ENCODE data around the gene PRPS1. TPM values are rescaled to one million over a fixed set of nuclear protein-coding genes. Genes with fewer than 3 reads are reported as not detected.
"Not testable (repeated sequence)": the region's sequence is repeated elsewhere in the genome, so short reads cannot be mapped to it uniquely, and the experiment has no call there.

The PRPS1 gene
- total and polyA plus RNA-seq, 2 donors (not counting 1 experiment from before 2014, with no cell fraction given): 17.0 to 104 TPM

DNA sequence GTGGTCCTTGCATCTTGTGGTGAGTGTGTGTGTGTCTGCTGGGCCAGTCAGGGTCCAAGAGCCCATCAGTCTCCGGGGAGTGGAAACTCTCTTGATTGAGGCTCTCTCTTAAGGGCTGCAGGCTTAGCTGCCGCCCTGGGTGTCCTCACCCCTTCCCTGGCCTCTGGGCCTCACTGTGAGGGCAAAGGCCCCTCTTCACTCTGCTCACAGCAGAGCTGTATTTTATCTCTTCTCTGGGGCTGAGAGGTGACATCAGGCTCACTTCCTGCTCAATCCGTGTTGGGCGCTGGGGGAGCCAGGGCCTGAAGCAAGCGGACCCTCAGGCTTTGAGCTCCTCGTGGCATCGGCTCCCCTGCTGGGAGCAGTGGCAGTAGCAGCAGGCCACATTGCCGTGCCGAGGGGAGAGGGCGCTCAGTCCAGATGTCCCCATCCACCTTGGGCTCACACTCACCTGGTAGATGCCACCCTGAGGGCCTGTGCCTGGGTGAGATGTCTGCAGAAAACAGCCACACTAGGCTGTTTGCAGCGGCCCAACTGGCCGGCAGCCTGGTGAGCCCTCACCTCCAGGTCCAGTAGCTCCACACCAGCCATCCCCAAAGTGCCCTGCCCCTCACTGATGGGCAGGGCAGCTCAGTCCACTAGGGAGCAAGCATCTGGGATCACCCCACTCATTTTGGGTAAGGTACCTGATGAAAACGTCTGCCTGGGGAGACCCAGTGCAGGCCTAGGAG, 24.7 kb upstream of the PRPS1 start:
- H2AFZ ChIP-seq (ENCODE audit: low read length): no peak overlapping the region
- H3K36me3 ChIP-seq (ENCODE audit: control insufficient read depth, insufficient read depth, low read length): no peaks in the 10 kb centered on the region
- no peak overlapping the region for H3K4me2 ChIP-seq (ENCODE audit: extremely low read depth, insufficient read depth, low read length)
- H3K9me3 ChIP-seq (ENCODE audit: control insufficient read depth, insufficient read depth, low read depth, low read length): no peaks in the 10 kb centered on the region
- H3K4me1 ChIP-seq (ENCODE audit: control insufficient read depth, extremely low read depth, insufficient read depth, low read length): no peaks in the 10 kb centered on the region
- no peaks in the 10 kb centered on the region for H3K79me2 ChIP-seq (ENCODE audit: control insufficient read depth, insufficient read depth, low read length)
- DNase-seq (ENCODE audit: low read depth in 2 of 2): no peak
- H4K20me1 ChIP-seq (ENCODE audit: control insufficient read depth, extremely low read depth, insufficient read depth, low read length): no peaks in the 10 kb centered on the region
- no peak overlapping the region for H3K27ac ChIP-seq (ENCODE audit: insufficient read depth, low read length)
- H3K27me3 ChIP-seq (ENCODE audit: control insufficient read depth, insufficient read depth, low read length): no peaks in the 10 kb centered on the region
- H3K4me3 ChIP-seq (replicated peaks in 1 of 4; ENCODE audit: control extremely low read depth in 1 of 4, insufficient read depth in 1 of 4, low read depth in 3 of 4, low read length in 4 of 4): no peak overlapping the region
- H3K9ac ChIP-seq (ENCODE audit: insufficient read depth, low read length): no peak overlapping the region
- TF ChIP-seq EZH2 (IDR thresholded peaks at IDR 0.05; ENCODE audit: low read length, missing control alignments): no peak
- TF ChIP-seq, protein P1, sequence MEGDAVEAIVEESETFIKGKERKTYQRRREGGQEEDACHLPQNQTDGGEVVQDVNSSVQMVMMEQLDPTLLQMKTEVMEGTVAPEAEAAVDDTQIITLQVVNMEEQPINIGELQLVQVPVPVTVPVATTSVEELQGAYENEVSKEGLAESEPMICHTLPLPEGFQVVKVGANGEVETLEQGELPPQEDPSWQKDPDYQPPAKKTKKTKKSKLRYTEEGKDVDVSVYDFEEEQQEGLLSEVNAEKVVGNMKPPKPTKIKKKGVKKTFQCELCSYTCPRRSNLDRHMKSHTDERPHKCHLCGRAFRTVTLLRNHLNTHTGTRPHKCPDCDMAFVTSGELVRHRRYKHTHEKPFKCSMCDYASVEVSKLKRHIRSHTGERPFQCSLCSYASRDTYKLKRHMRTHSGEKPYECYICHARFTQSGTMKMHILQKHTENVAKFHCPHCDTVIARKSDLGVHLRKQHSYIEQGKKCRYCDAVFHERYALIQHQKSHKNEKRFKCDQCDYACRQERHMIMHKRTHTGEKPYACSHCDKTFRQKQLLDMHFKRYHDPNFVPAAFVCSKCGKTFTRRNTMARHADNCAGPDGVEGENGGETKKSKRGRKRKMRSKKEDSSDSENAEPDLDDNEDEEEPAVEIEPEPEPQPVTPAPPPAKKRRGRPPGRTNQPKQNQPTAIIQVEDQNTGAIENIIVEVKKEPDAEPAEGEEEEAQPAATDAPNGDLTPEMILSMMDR (conservative IDR thresholded peaks at IDR 0.05 in 1 of 2, IDR thresholded peaks at IDR 0.05 in 1 of 2; ENCODE audit: low read depth in 1 of 2, low read length in 2 of 2): no peak

DNA sequence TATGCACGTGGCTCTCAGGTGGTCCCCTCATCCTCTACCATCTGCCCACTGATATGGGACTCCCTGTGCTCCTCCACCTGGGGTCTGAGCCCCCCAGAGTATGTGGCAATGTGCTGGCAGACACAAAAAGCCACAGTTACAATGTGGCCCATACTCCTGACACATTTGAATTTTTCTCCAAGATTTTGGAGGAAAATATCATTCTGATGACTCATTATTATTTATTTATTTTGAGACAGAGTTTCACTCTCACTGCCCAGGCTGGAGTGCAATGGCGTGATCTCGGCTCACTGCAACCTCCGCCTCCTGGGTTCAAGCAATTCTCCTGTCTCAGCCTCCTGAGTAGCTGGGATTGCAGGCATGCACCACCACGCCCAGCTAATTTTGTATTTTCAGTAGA, 19.2 kb upstream of the PRPS1 start:
- DNase-seq (ENCODE audit: low read depth in 2 of 2); H3K27me3 ChIP-seq (ENCODE audit: control insufficient read depth, insufficient read depth, low read length); H3K9ac ChIP-seq (ENCODE audit: insufficient read depth, low read length); H2AFZ ChIP-seq (ENCODE audit: low read length); H3K4me3 ChIP-seq (replicated peaks in 1 of 4; ENCODE audit: control extremely low read depth in 1 of 4, insufficient read depth in 1 of 4, low read depth in 3 of 4, low read length in 4 of 4); H3K4me2 ChIP-seq (ENCODE audit: extremely low read depth, insufficient read depth, low read length); H3K9me3 ChIP-seq (ENCODE audit: control insufficient read depth, insufficient read depth, low read depth, low read length); H3K79me2 ChIP-seq (ENCODE audit: control insufficient read depth, insufficient read depth, low read length); H3K36me3 ChIP-seq (ENCODE audit: control insufficient read depth, insufficient read depth, low read length); H4K20me1 ChIP-seq (ENCODE audit: control insufficient read depth, extremely low read depth, insufficient read depth, low read length); H3K27ac ChIP-seq (ENCODE audit: insufficient read depth, low read length); H3K4me1 ChIP-seq (ENCODE audit: control insufficient read depth, extremely low read depth, insufficient read depth, low read length): not testable (repeated sequence)

DNA sequence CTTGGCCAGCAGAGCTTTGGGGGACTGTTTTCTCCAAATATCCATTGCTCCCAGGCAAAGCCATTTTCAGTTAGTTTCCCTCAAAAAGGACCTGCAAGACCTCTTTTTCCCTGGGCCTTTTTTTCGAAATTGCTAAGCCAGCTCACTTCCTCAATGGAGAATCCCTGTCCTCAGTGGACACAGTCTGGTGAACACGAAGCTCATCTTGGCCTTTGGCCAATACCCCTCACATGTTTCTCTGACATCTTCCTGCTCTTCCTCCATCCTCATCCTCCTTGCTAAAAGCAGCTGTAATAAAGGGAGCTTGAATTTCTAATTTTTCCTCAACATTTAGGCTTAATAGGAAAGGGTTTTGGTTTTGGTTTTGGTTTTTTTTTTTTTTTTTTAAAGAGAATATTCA, 17.6 kb upstream of the PRPS1 start:
- Histone ChIP-seq H3K9ac (ENCODE audit: insufficient read depth, low read length) (no peak overlapping the region), H3K36me3 (ENCODE audit: control insufficient read depth, insufficient read depth, low read length) (no peaks in the 10 kb centered on the region), H3K4me3 (replicated peaks in 1 of 4; ENCODE audit: control extremely low read depth in 1 of 4, insufficient read depth in 1 of 4, low read depth in 3 of 4, low read length in 4 of 4) (no peak overlapping the region), H4K20me1 (ENCODE audit: control insufficient read depth, extremely low read depth, insufficient read depth, low read length) (no peaks in the 10 kb centered on the region), H3K4me1 (ENCODE audit: control insufficient read depth, extremely low read depth, insufficient read depth, low read length) (no peaks in the 10 kb centered on the region), H3K27me3 (ENCODE audit: control insufficient read depth, insufficient read depth, low read length) (no peaks in the 10 kb centered on the region), H3K79me2 (ENCODE audit: control insufficient read depth, insufficient read depth, low read length) (no peaks in the 10 kb centered on the region), H3K4me2 (ENCODE audit: extremely low read depth, insufficient read depth, low read length) (no peak overlapping the region), H3K9me3 (ENCODE audit: control insufficient read depth, insufficient read depth, low read depth, low read length) (no peaks in the 10 kb centered on the region), H3K27ac (ENCODE audit: insufficient read depth, low read length) (no peak overlapping the region), H2AFZ (ENCODE audit: low read length) (no peak overlapping the region)
- DNase-seq (ENCODE audit: low read depth in 2 of 2): no peak
- TF ChIP-seq, protein P1 (conservative IDR thresholded peaks at IDR 0.05 in 1 of 2, IDR thresholded peaks at IDR 0.05 in 1 of 2; ENCODE audit: low read depth in 1 of 2, low read length in 2 of 2): no peak
- TF ChIP-seq EZH2 (IDR thresholded peaks at IDR 0.05; ENCODE audit: low read length, missing control alignments): no peak

Measured in fibroblast of lung (primary cell).